HG02610 (cell line): Measurements from ENCODE around the gene ST3GAL6.

Source experiments
- ATAC-seq: cut with Tn5 transposase; IDR thresholded peaks from one replicate; pipeline ENCODE4 v1.9.1; 2021; ENCODE audit warnings: mild to moderate bottlenecking, moderate library complexity; ENCODE audit not compliant: unreplicated experiment

Gene ST3GAL6, protein sequence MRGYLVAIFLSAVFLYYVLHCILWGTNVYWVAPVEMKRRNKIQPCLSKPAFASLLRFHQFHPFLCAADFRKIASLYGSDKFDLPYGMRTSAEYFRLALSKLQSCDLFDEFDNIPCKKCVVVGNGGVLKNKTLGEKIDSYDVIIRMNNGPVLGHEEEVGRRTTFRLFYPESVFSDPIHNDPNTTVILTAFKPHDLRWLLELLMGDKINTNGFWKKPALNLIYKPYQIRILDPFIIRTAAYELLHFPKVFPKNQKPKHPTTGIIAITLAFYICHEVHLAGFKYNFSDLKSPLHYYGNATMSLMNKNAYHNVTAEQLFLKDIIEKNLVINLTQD

DNA sequence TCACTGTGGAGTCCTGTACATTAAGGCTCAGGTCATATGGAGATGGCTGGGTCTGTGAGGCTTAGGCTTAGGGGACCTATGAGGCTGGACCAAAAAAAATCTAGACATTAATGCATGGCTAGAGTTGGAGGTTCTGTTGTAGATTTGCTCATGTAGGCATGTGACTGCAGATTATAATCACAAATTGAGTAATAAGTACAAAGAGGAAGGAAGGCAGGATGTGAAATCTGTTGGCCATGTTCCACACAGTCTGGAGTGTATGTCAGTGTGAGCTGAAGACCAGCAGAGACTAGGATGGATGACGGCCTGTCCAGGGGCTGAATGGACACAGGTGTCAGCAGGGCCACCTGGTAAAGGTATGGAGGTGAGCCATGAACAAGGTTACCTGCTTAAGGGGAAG is at the start of gene ST3GAL6:
Gene ST3GAL6 (plus strand): TSS at position 265 of the 400 bp plus-strand sequence. CDS start 5,101 bp downstream, outside the sequence.
- peak; percentile 56 for ATAC-seq

DNA sequence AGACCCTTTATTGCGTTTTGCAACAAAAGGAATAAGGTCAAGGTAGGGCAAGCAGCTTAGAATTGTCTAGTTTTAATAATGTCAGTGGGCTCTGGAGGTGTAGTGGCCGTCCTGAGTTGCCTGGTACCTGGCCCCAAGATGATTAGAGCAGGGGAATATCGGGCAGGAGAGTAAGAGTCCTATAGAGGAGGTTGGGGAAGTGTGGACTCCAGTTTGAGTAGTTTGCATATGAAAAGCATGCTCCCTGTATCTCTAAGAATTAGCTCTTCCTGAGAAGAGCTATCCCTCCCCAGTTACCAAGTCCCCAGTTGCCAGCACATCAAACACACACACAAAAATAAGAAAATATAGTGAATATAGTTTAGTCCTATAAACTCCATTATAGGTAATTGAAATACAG is 49.2 kb upstream of the ST3GAL6 start:
- ATAC-seq = no peak

DNA sequence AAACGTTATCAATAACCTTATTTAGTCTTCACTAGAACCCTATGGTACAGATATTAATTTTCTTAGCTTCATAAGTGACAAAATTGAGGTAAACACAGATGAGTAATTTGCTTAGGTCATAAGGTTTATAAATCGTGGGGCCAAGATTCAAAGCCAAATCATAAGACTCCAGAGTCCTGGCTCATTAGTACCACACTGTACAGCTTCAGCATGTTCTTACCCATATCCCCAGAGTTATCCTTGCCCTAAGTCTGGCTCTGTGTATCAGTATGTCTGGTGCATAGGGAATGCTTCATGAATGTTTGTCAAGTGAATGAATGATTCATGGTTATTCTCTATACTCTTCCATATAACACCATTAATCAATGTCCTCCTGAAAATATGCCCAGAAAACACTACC is 45.6 kb upstream of the ST3GAL6 start:
- ATAC-seq = no peak

DNA sequence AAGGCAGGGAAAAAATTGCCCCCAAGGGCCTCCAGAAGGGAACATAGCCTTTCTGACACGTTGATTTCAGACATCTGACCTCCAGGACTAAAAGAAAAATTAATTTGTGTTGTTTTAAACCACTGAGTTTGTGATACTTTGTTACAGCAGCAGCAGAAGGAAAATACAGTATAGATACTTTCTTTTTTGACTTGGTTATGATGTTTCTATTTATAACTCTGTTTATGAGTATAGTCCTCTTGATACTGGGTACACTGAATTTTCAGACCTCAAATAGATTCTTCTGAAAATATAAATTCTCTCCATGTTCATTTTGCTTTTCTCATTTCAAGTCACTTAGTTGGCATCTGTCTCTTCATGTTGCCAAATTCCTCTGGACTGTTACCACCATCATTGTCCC is 44.4 kb upstream of the ST3GAL6 start:
- ATAC-seq = no peak

DNA sequence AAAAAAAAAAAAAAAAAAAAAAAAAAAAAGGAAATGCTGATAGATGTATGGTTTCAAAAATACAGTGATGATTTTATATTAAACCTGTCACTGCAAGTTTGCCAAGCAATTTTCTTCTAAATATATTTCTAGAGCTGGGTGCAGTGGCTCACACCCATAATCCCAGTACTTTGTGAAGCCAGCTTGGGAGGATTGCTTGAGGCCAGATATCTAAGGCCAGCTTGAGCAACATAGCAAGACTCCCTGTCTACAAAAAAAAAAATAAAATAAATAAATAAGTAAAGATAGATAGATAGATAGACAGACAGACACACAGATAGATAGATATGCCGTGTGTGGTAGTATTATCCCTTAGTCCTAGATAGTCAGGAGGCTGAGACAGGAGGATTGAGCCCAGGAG is 41.4 kb upstream of the ST3GAL6 start:
- no peak for ATAC-seq

DNA sequence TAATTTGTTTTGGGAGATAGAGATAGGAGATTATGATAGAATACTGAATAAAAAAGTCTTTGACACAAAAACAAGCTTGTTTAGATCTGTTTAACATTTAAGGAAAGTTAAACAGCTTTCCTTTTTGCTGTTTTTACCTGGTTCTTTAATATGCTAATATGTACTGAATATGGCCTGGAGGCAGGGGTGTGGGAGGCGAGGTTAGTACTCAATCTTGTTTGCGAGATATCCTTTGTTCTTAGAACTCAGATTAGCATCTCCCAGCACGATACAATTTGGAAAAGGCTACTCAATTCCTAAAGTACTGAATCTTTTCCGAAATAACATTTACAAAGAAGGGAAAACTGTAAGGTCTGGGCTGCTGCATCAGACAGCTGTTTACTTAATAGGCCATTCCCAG is 40.8 kb upstream of the ST3GAL6 start:
- no peak for ATAC-seq

DNA sequence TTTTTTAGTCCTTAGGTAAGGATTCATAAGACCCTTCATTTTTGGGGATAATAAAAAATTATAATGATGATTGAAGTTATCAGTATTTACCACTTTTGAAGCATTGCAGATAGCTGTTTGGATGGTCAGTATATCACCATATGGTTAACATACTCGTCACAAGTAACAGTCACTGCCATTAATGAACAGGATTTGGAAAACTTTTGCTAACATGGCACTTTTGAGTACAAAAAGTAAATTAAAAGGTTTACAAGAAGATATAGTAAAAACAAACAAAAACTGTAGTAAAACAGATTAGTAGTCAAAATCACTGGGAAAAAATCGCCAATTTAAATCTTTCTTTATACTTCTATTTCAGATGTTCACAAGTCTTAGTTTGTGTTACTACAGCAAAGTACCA is 37.8 kb upstream of the ST3GAL6 start:
- no peak for ATAC-seq

DNA sequence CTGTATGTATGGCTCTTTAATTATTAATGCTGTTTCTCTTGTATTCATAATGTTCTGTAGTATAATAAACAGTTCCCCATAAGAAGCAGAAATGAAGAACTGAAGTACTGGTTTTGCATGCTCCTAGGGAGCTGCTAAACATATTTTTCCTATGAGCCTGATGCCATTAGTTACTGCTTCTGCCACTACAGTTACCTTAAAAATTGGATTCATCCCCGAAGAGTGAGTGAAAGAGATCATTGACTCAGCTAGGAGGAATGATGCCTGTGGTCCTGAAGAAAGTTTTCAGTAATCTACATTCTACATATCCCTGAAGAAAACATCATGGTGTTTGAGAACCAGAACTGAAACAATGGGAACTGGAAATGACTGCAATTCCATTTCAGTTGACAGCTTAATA is 37.1 kb upstream of the ST3GAL6 start:
- no peak for ATAC-seq

DNA sequence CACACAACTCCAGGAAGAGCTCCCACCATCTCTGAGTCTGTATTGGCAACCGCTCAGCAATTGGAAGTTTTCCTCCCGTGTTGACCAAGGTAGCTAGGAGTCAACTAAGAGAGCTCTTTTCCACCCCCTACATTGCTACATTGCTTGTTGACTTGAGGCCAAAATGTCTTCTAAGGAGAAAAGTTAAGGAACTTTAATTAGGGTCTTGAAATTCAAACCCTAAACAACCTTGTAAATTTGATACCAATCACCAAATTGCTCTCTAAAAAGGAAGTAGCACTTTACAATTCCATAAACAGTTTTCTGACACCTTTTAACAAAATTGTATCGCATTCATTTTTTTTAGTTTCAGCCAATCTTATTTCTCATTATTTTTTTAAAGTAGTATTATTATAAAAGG is 35.5 kb upstream of the ST3GAL6 start:
- ATAC-seq = no peak

DNA sequence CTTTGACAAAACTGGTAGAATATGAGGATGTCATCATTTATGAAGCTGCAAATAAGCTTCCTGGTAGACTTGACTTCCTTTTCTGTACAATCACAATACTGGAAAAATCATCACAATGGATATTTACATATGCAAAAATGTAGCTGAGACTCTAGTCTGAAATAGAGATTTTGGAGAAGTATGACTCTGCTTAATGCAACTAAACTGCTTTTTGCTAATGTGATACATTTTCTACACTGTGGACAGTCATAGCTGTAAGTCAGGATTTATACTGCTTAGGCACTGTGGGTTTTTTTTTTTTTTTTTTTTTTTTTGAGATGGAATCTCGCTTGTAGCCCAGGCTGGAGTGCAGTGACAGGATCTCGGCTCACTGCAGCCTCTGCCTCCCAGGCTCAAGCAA is 34.5 kb upstream of the ST3GAL6 start:
- no peak for ATAC-seq

DNA sequence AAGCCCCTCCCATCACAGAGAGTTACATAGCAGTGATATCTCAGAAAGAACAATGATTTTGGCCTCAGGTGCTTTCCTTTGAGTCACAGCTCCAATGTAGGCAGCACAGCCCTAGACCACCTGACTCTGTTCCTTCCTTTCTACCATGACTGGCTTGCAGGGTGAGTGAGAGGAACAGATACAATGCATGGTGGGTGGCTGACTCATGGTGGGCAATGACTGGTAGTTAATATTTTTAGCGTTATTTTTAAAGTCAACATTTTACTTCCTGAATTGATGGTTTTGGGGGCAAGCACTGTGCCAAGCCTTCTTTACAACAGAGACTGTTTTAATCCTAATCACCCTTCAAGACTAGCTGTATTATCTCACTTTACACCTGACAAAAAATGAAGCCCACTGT is 32.8 kb upstream of the ST3GAL6 start:
- ATAC-seq = peak; percentile 68

DNA sequence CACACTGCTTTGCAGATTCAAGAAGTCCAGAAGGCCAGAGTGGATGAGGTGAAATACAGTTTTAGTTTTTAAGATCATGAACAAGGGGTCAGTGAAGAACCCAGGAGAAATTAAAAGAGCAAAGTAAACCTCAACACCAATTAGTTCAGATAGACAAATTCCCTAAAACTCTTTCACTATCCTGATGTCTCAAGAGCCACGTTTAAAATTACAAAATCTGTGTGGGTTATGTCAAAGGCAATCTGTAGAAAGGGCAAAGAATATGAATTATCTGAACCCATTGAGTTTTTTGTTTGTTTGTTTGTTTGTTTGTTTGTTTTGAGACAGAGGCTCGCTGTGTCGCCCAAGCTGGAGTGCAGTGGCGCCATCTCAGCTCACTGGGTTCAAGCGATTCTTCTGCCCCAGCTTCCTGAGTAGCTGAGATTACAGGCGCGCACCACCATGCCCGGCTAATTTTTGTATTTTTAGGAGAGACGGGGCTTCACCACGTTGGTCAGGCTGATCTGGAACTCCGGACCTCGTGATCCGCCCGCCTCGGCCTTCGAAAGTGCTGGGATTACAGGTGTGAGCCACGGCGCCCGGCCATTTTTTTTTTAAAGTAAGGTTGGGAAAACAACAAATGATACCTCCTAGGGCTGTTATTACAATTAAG is 32.1 kb upstream of the ST3GAL6 start:
- no peak for ATAC-seq

DNA sequence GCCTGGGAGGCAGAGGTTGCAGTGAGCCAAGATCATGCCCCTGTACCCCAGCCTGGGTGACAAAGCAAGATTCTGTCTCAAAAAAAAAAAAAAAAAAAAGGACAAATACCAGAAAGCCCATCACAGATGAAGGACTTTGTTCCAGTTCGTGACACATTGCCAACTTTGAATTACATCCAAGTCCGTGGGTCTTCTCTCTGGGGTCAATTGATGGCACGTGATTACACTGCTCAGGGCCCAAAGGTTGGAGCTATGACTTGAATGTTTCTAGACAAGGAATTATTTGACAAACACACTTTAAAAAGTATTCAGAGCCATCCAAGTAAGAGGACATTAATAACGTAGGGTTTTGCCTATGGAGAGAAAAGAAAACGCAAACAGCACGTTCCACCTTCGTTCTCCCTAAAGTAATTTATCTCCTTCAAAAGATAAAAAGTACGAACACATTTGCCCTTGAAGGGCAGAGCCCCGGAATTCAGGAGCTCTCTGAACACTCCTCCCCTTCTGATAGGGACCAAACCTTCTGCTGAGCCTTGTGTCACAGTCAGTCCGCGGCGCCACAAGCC is 31.3 kb upstream of the ST3GAL6 start:
- ATAC-seq = peak; percentile 49

DNA sequence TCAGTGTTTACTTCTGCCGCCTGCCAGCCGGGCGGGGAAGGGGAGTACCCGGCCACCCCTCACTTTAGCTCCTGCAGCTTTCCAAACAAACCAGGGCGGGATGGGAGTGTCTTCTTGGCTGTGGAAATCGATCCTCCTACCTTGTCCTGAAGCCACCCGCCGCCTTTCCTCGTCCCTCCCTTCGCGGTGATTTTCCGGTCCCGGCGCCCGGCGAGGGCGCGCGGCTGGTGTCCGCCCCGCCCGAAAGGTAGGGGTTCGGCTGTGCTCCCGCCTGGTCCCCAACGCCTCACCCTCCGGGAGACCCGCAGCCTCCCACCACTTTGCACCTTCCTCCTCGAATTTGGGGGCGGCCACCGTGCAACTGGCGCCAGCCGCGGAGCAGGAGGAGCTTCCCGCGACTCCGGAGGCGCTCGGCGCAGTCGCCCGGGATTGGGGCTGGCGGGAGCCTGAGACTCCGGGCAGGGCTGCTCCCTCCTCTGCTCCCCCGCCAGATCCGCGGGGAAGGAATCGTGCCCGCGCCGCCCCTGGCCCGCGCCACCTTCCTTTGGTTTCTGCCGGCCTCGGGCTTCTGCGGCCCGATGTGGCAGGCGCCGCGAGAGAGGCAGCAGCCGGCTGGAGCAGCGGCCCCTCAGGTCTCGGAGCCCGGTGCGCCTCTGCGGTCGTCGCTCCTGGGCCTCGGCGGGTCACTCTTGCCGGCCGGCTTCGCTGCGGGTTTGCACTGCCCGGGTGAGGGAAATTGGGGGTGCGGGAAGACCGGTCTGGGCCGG is 30.7 kb upstream of the ST3GAL6 start:
- ATAC-seq = peak; percentile 33

DNA sequence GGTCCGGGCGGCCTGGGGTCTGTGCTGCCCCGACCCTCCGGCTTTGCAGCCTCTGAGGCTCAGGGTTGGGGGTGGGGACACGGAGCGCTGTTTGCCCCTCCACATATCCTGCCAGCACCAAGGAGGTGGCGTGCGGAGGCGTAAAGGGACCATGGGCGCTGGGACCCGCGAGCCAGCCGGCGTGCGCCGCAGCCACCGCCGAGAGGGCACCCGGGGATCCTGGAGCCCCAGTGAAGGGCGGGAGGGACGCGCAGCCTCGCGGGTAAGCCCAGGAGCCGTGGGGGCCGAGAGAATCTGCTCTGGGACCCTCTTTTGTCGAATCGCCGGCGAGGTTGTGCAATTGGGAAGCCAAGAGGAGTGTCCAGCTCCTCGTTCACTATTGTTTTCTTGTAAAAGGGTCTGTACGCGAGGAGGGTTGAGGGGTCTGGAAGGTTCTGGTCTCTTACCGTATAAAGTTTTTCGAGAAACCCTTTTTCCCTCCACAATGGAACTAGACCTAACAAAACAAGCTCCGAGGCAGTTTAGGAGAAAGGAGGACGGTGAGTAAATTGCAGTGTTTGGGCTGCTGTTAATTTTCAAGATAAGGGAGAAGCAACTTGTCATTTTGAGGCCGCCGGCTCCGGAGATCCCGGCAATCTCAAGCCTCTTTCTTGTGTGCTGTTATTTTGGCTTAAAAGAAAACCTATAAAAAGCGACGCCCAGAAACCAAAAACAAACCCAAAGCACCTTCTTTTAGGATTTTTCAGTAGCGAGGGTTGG is 29.9 kb upstream of the ST3GAL6 start:
- ATAC-seq = peak; percentile 16

DNA sequence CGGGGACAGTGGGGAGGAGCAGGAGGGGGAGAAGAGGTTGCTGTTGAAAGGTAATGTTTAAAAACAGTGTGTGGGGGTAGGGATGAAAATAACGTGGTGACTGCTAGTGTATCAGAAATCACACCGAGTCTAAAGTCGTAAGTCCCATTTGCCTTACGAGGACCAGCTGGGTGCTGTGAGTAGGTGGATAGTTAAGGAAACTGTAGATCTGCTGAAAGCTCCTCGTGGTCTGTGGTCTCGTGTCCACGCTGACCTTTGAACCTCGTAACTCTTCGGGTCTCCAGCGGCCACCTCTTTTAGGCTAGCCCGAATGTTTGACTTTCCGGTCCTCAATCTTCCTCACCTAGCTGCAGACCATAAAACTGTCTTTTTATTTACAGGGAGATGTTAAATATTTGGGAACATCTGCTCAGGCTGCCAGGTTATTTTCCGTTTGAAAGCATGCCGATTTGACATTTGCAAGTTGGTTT is 29.3 kb upstream of the ST3GAL6 start:
- no peak for ATAC-seq

DNA sequence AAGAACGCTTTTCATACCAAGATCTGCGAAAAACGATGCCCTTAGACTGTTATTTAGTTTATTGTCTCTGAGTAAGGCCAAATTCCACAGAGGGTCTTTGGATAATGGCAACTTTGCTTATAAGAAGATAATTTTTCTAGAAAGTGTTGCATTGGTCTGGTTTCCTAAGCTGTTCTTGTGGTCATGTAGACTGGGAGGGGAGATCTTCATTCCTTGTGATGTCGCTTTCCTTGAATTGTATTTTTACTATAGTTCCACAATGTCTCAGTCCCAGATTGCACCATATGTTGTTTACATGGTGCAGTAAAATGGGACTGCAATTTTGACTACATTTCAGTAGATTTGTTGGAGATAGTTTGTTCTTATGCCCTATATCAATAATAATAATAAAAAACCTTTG is 28.8 kb upstream of the ST3GAL6 start:
- ATAC-seq = no peak

DNA sequence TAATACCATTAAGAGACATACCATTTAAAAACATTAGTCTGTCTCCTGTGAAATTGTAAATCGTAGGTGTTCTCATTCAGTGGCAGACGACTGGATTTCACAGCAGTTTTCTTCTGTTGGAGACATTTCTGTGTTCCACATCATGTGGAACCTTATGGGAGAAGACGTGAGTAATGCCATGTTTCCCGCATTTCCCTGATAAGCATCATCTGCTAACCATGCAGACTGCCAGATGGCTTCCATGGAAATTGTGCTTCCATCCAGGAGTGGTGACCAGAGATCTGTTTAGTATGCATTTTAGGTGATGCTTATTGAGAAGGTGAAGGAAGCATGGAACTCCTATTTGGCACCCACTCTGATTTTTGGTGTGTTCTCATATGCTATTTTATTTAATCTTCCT is 28.4 kb upstream of the ST3GAL6 start:
- ATAC-seq = no peak

DNA sequence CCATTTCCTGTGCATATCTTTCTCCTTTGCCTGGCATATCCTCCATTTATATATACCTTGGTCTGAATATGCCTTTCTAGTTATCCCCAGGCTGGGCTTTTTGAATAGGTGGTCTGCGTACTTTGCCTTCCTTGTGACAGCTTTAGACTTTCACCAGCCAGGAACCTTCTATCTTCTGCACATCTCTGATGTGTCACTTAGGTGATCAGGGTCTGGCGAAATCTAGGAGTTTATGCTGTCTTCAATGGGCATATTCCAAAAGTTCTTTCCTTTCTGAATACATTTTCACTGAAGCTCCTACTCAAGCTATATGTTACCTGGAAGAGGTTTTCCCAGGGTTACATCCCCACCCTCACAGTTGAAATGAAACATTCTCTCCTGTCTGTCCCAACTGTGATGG is 27.8 kb upstream of the ST3GAL6 start:
- no peak for ATAC-seq

DNA sequence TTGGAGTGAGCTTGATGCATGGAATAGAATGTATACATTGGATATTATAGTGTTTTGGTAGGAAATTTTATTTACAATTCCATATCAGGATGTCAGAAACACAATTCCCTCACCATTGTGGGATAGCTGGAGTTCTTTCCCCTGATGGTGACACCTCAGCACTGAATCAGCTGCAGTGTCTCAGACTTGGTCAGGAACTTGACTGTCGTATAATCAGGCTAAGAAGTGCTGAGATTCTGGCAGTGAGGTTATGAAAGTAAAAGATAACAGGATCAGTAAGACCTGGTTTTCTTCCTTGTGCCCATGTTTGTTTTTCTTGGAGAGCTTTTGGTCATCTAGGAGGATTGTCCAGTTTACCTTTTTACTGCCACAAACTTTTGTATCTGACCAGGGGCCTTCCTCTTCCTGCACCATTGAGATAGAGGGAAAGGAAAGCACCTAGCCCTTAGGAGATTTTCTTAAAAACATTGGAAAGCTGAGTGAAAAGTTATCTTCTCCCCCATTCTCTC is 27.3 kb upstream of the ST3GAL6 start:
- ATAC-seq = no peak

DNA sequence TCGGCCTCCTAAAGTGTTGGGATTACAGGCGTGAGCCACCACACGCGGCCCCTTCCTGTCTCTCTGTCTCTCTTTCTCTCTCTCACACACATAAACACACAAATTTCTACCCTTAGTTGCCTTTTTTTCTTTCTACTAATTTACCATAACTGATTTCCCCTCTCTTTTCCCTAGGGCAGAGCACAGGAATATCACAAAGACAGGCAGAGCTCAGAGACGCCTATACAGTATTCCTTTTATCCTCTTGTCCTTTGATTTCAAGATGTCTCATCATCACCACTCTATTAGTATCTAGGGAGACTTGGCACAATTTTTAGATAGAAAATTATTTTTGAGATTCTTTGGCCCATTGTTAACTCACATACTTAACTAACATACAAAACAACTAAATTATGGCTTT is 25.8 kb upstream of the ST3GAL6 start:
- ATAC-seq = no peak
